HCT116 (cell line): ENCODE results near the gene FSCN2. TPM values are rescaled to one million over a fixed set of nuclear protein-coding genes. Genes with fewer than 3 reads are reported as not detected.

Experiments
- ATAC-seq: fragments of 200-7000 bp; cut with Tn5 transposase; 2 replicates; pipeline ENCODE4 v1.9.1; 2020; ENCODE audit warnings: mild to moderate bottlenecking, moderate library complexity
- BruUV-seq: library from RNA; stranded (reverse); fragments of 400-500 nt; replicated peaks from 2 replicates; lab custom pipeline; 2021; lab: Mats Ljungman, UMichigan
- CTCF ChIA-PET: fragments of 300-600 bp; sonication (Branson Sonifier 250); formaldehyde crosslinking; loops from one replicate; lab custom pipeline; 2021; ENCODE audit warnings: antibody characterized with exemption; lab: Charles Lee
- POLR2A ChIA-PET: fragments of 300-600, 350-600 bp; sonication (Branson Sonifier 250); formaldehyde crosslinking; loops from one replicate; lab custom pipeline; 2021; ENCODE audit warnings: antibody characterized with exemption; lab: Charles Lee
- RAD21 ChIA-PET, 2 experiments: fragments of 300-600 bp; sonication (Branson Sonifier 250); formaldehyde crosslinking; loops; one replicate each; lab custom pipeline; 2023; ENCODE audit warnings: low total read pairs in 2 of 2; ENCODE audit not compliant: uncharacterized antibody in 2 of 2, unreplicated experiment in 2 of 2, low non-redundant PET in 1 of 2; lab: Charles Lee
- DNase-seq: peaks from one replicate; pipeline ENCODE4 v3.0.0-alpha.2; 2010; ENCODE audit warnings: low read depth, low spot score
- H2AFZ ChIP-seq: fragments of 200-600 bp; shearing (Covaris generic), sonication (generic); 2 replicates; pipeline ENCODE4 v1.6.1; 2017; ENCODE audit warnings: low read depth, mixed run types, mixed read lengths, antibody characterized with exemption, low read length; ENCODE audit not compliant: poor library complexity, severe bottlenecking
- H3K27ac ChIP-seq: 2 replicates; pipeline ENCODE4 v1.5.1; 2012; ENCODE audit warnings: low read depth, low read length
- H3K27me3 ChIP-seq: fragments of 200-600 bp; sonication (generic); 2 replicates; pipeline ENCODE4 v1.6.1; 2016; ENCODE audit warnings: mixed run types, low read length, mixed read lengths; ENCODE audit not compliant: insufficient read depth
- H3K36me3 ChIP-seq, 2 experiments: fragments of 200-500 bp in 1 of 2; fragments of 200-600 bp in 1 of 2; sonication (Bioruptor generic) in 1 of 2; sonication (generic) in 1 of 2; 2 replicates each; pipeline versions ENCODE4 v1.5.1 to v1.6.1; 2014 to 2016; ENCODE audit warnings: low read length in 2 of 2, inconsistent platforms in 1 of 2, mixed read lengths in 1 of 2, mixed run types in 1 of 2; ENCODE audit not compliant: insufficient read depth in 2 of 2, control insufficient read depth in 1 of 2
- H3K4me1 ChIP-seq, 2 experiments: fragments of 200-600 bp in 1 of 2; sonication (generic) in 1 of 2; 2 replicates each; pipeline versions ENCODE4 v1.5.1 to v1.6.1; 2012 to 2017; ENCODE audit warnings: low read length in 2 of 2, inconsistent platforms in 1 of 2, mild to moderate bottlenecking in 1 of 2, mixed read lengths in 1 of 2, mixed run types in 1 of 2, moderate library complexity in 1 of 2; ENCODE audit not compliant: insufficient read depth in 2 of 2, control insufficient read depth in 1 of 2
- H3K4me2 ChIP-seq: fragments of 200-600 bp; sonication (generic); 2 replicates; pipeline ENCODE4 v1.6.1; 2017; ENCODE audit warnings: mixed run types, low read length, mixed read lengths
- H3K4me3 ChIP-seq, 2 experiments: fragments of 200-600 bp in 1 of 2; sonication (generic) in 1 of 2; replicated peaks in 1 of 2; 2 replicates each; pipeline ENCODE4 v1.5.1; 2011 to 2016; ENCODE audit warnings: low read length in 2 of 2, control low read depth in 1 of 2, low read depth in 1 of 2, mild to moderate bottlenecking in 1 of 2, mixed read lengths in 1 of 2, mixed run types in 1 of 2
- H3K79me2 ChIP-seq: fragments of 200-600 bp; sonication (generic); 2 replicates; pipeline ENCODE4 v1.6.1; 2017; ENCODE audit warnings: mild to moderate bottlenecking, mixed run types, low read length, moderate library complexity, mixed read lengths; ENCODE audit not compliant: insufficient read depth
- H3K9ac ChIP-seq: fragments of 200-600 bp; sonication (generic); 2 replicates; pipeline ENCODE4 v1.6.1; 2016; ENCODE audit warnings: low read length, mixed read lengths
- H3K9me2 ChIP-seq: fragments of 200-600 bp; sonication (generic), shearing (Covaris generic); 2 replicates; pipeline ENCODE4 v1.6.1; 2017; ENCODE audit warnings: mixed run types, mild to moderate bottlenecking, moderate library complexity; ENCODE audit not compliant: insufficient read depth
- H3K9me3 ChIP-seq, 2 experiments: fragments of 200-500 bp in 1 of 2; fragments of 200-600 bp in 1 of 2; sonication (Bioruptor generic) in 1 of 2; sonication (generic) in 1 of 2; 2 replicates each; pipeline ENCODE4 v1.6.1; 2014 to 2017; ENCODE audit warnings: low read length in 2 of 2, mixed read lengths in 2 of 2, inconsistent platforms in 1 of 2, low read depth in 1 of 2, mild to moderate bottlenecking in 1 of 2, mixed run types in 1 of 2, moderate library complexity in 1 of 2; ENCODE audit not compliant: control insufficient read depth in 1 of 2, insufficient read depth in 1 of 2
- H4K20me1 ChIP-seq: fragments of 200-600 bp; sonication (generic), shearing (Covaris generic); 2 replicates; pipeline ENCODE4 v1.6.1; 2017; ENCODE audit warnings: mixed run types, mild to moderate bottlenecking, moderate library complexity; ENCODE audit not compliant: insufficient read depth
- CBX3 ChIP-seq: IDR thresholded peaks from 2 replicates; pipeline ENCODE4 v1.6.1; 2012; ENCODE audit warnings: low read depth
- CEBPB ChIP-seq: IDR thresholded peaks from 2 replicates; pipeline ENCODE4 v1.6.1; 2012; ENCODE audit warnings: low read depth
- EGR1 ChIP-seq: IDR thresholded peaks from 2 replicates; pipeline ENCODE4 v1.6.1; 2012; ENCODE audit warnings: low read depth
- EZH2 ChIP-seq: fragments of 200-600 bp; sonication (generic); IDR thresholded peaks from 2 replicates; pipeline ENCODE4 v1.6.1; 2017; ENCODE audit warnings: antibody characterized with exemption, mixed run types
- EZH2phosphoT487 ChIP-seq: fragments of 200-600 bp; IDR thresholded peaks from 2 replicates; pipeline ENCODE4 v1.6.1; 2018; ENCODE audit warnings: antibody characterized with exemption, borderline replicate concordance
- FOSL1 ChIP-seq: IDR thresholded peaks from 2 replicates; pipeline ENCODE4 v1.6.1; 2012; ENCODE audit warnings: low read depth
- JUND ChIP-seq: IDR thresholded peaks from 2 replicates; pipeline ENCODE4 v1.6.1; 2012
- SRF ChIP-seq: IDR thresholded peaks from 2 replicates; pipeline ENCODE4 v1.6.1; 2012; ENCODE audit warnings: low read depth
- YY1 ChIP-seq: IDR thresholded peaks from 2 replicates; pipeline ENCODE4 v1.6.1; 2011; ENCODE audit warnings: low read length, low read depth, moderate library complexity, mild to moderate bottlenecking; ENCODE audit not compliant: insufficient replicate concordance; ENCODE audit errors: extremely low read depth
- intact Hi-C: fragments of 100-400 bp; cut with micrococcal nuclease; formaldehyde crosslinking; loops from 2 replicates; pipeline ENCODE4 v1.10.0; 2022
- total RNA-seq: library from RNA; stranded (reverse); gene quantifications from one replicate; pipeline ENCODE4 v1.2.1, GENCODE V29; 2021; ENCODE audit not compliant: unreplicated experiment
- TF ChIP-seq, protein P1 (sequence below): IDR thresholded peaks from 2 replicates; pipeline ENCODE4 v1.6.1; 2012
- TF ChIP-seq, protein P2 (sequence below): IDR thresholded peaks from 2 replicates; pipeline ENCODE4 v1.6.1; 2012
- TF ChIP-seq, protein P3 (sequence below), 3 experiments: fragments of 200-600 bp in 1 of 3; sonication (generic) in 1 of 3; IDR thresholded peaks in 2 of 3; conservative IDR thresholded peaks in 1 of 3; 2 replicates each; pipeline ENCODE4 v1.5.1; 2012 to 2017; ENCODE audit warnings: low read depth in 2 of 3, low read length in 2 of 3, antibody characterized with exemption in 1 of 3, borderline replicate concordance in 1 of 3, control low read depth in 1 of 3, mild to moderate bottlenecking in 1 of 3, mixed read lengths in 1 of 3, mixed run types in 1 of 3, moderate library complexity in 1 of 3; ENCODE audit not compliant: insufficient read depth in 1 of 3
- TF ChIP-seq, protein P4 (sequence below): IDR thresholded peaks from 2 replicates; pipeline ENCODE4 v1.6.1; 2011; ENCODE audit warnings: mild to moderate bottlenecking, low read length, moderate library complexity; ENCODE audit not compliant: insufficient replicate concordance; ENCODE audit errors: extremely low read depth

Gene FSCN2
- total RNA-seq, 1 experiment from 2014 or later: 10.1 TPM

DNA sequence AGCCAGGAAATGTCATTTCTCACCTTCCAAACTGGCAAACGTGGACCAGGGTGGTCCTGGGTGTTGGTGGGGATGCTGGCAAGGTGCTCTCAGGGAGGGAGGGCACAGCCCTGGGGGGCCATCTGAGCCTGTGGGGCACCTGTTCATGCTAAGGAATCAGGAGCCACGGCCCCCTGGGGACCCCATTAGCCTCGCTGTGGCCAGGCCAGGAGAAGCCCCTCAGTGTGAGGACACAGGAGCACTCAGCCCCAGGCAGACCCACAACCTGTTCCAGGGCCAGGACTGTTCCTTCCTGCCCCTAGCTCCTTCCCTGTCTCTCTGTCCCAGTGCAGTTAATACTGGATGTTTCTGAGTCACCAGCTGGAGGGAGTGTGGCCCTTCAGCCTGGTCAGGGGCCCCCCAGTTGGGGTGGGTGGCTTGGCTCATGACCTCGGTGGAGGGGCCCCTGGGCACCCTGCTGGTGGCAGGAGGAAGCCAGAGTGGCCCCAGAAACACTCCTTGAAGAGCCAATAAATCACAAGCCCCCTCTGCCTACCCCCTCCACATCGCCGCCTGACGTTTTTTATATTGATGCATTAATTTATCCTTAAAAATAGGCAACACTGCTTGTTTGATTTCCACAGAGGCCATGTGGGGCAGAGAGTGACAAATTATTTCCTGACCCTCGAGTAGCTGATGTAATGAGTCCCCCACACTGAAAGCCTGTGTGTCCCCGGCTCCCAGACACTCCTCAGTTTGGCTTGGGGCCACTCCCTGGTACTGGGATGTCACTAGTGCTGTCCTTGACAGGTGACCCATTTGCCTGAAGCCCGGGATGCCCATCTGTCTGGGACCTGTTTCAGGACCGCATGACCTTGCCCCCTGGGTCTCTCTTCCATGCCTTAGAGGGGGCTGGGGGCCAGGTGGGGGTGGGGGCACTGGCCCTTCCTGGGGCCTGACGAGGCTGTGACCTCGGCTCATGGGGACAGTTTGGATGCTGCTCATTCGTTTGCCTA lies 37.9 kb upstream of the FSCN2 start:
- H3K9me2 ChIP-seq: no peaks in the 10 kb centered on the region
- no peaks in the 10 kb centered on the region for H3K36me3 ChIP-seq
- DNase-seq: no peak
- TF ChIP-seq EZH2phosphoT487: no peak
- no peak for TF ChIP-seq FOSL1
- TF ChIP-seq EGR1: no peak
- no peak for TF ChIP-seq CEBPB
- TF ChIP-seq, protein P1, sequence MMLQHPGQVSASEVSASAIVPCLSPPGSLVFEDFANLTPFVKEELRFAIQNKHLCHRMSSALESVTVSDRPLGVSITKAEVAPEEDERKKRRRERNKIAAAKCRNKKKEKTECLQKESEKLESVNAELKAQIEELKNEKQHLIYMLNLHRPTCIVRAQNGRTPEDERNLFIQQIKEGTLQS: no peak
- TF ChIP-seq, protein P2, sequence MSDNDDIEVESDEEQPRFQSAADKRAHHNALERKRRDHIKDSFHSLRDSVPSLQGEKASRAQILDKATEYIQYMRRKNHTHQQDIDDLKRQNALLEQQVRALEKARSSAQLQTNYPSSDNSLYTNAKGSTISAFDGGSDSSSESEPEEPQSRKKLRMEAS: no peak
- no peak for TF ChIP-seq CBX3
- no peak for TF ChIP-seq JUND
- TF ChIP-seq, protein P3, sequence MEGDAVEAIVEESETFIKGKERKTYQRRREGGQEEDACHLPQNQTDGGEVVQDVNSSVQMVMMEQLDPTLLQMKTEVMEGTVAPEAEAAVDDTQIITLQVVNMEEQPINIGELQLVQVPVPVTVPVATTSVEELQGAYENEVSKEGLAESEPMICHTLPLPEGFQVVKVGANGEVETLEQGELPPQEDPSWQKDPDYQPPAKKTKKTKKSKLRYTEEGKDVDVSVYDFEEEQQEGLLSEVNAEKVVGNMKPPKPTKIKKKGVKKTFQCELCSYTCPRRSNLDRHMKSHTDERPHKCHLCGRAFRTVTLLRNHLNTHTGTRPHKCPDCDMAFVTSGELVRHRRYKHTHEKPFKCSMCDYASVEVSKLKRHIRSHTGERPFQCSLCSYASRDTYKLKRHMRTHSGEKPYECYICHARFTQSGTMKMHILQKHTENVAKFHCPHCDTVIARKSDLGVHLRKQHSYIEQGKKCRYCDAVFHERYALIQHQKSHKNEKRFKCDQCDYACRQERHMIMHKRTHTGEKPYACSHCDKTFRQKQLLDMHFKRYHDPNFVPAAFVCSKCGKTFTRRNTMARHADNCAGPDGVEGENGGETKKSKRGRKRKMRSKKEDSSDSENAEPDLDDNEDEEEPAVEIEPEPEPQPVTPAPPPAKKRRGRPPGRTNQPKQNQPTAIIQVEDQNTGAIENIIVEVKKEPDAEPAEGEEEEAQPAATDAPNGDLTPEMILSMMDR (IDR thresholded peaks at IDR 0.05 in 2 of 3, conservative IDR thresholded peaks at IDR 0.05 in 1 of 3; ENCODE audit: borderline replicate concordance in 1 of 3, insufficient read depth in 1 of 3, low read depth in 2 of 3, low read length in 2 of 3): no peak
- no peak for TF ChIP-seq YY1
- TF ChIP-seq SRF: no peak
- TF ChIP-seq, protein P4, sequence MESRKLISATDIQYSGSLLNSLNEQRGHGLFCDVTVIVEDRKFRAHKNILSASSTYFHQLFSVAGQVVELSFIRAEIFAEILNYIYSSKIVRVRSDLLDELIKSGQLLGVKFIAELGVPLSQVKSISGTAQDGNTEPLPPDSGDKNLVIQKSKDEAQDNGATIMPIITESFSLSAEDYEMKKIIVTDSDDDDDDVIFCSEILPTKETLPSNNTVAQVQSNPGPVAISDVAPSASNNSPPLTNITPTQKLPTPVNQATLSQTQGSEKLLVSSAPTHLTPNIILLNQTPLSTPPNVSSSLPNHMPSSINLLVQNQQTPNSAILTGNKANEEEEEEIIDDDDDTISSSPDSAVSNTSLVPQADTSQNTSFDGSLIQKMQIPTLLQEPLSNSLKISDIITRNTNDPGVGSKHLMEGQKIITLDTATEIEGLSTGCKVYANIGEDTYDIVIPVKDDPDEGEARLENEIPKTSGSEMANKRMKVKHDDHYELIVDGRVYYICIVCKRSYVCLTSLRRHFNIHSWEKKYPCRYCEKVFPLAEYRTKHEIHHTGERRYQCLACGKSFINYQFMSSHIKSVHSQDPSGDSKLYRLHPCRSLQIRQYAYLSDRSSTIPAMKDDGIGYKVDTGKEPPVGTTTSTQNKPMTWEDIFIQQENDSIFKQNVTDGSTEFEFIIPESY: no peak
- TF ChIP-seq EZH2: no peak
- TF ChIP-seq, all 23 proteins: peak for 0
- H3K79me2 ChIP-seq: no peaks in the 10 kb centered on the region; the same call in 1 of the 2 replicates
- no TSS peak for BruUV-seq
- ChIA-PET CTCF (no interaction called here), RAD21 (no interaction called here), POLR2A (interaction anchor here (0.7 to 3.5 kb wide), 3 partner anchors 11 to 18 kb away, joined by 3 to 20 read pairs (median 7); no protein-coding TSS in a partner anchor)
- no peaks in the 10 kb centered on the region for H3K9me3 ChIP-seq
- no peak overlapping the region for H3K9ac ChIP-seq
- H4K20me1 ChIP-seq: no peaks in the 10 kb centered on the region
- H2AFZ ChIP-seq: no peak overlapping the region
- intact Hi-C loops: loop anchor here (5.0 kb wide), 2 partner anchors 193 to 348 kb away; partner anchors contain the start of gene SLC38A10
- peaks cover 21 to 54% of the 10 kb centered on the region in 2 experiments for H3K4me1 ChIP-seq
- no peaks in the 10 kb centered on the region for H3K27me3 ChIP-seq
- H3K27ac ChIP-seq: no peak overlapping the region
- ATAC-seq: no peak
- H3K4me3 ChIP-seq: no peak overlapping the region
- no peak overlapping the region for H3K4me2 ChIP-seq
